Activated CD8-positive, alpha-beta memory T cell treated with anti-CD3 and anti-CD28 coated beads for 24 hours (primary cell): ENCODE results near the gene ATIC.

Experiments
- DNase-seq: peaks from one replicate; pipeline ENCODE4 v3.0.0-alpha.2; 2020

The ATIC gene

DNA sequence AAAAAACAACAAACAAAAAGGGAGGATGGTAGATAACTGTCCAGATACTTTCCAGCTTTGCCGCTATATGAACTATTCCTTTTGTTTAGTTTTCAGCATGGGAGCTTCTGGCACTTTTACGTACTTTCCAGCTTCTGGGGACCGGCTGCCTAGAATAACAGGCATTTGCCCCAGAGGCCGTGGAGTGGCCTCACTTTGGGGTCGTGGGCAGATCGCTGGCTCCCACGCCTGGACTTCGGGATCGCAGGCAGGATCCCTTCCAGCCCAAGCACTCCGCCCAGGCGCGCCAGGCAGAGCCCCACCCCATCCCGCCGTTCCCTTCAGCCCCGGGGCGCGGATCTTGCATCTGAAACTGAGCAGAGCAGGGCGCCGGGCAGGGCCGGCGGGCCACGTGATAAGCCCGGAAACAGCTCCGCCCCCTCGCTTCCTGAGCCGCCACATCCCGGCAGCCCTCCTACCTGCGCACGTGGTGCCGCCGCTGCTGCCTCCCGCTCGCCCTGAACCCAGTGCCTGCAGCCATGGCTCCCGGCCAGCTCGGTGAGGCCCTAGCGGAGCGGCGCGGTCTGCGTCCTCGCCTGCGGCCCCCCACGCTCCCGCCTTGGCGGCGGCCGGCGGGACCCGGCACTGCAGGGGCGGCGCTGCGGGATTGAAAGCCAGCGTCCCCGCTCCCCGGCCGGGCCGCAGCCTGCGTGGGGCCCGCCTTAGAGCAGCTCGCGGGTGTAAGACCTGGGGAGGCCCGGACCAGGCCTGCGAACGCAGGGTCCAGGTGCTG lies at the start of gene ATIC:
Gene ATIC (plus strand): TSS at position 435 of the 772 bp plus-strand sequence. CDS start 84 bp downstream, at position 519.
- DNase-seq, result peak; percentile 95

DNA sequence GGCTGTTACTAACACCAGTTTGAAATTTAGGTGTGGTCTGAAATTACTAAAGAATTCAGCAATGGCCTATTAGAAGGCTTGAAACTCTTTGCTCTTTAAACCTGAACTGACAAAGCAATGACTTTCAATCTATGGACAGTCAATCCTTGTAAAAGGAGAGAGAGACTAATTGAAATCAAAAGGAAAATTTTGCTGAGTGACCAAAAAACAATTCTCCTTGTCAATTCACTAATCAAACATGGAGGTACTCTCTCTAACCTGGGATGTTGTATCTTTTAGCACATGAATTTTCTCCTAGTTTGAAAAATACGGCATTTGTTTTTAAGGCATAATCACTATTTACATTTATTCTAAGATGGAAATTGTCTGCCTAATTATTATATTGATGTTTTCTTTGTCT lies 49.6 kb upstream of the ATIC start:
- DNase-seq, result no peak

GRCh38 chr2:215262741-215263362 lies 49.0 kb upstream of the ATIC start:
- no peak for DNase-seq

GRCh38 chr2:215264374-215264773 lies 47.5 kb upstream of the ATIC start:
- DNase-seq, result no peak

DNA sequence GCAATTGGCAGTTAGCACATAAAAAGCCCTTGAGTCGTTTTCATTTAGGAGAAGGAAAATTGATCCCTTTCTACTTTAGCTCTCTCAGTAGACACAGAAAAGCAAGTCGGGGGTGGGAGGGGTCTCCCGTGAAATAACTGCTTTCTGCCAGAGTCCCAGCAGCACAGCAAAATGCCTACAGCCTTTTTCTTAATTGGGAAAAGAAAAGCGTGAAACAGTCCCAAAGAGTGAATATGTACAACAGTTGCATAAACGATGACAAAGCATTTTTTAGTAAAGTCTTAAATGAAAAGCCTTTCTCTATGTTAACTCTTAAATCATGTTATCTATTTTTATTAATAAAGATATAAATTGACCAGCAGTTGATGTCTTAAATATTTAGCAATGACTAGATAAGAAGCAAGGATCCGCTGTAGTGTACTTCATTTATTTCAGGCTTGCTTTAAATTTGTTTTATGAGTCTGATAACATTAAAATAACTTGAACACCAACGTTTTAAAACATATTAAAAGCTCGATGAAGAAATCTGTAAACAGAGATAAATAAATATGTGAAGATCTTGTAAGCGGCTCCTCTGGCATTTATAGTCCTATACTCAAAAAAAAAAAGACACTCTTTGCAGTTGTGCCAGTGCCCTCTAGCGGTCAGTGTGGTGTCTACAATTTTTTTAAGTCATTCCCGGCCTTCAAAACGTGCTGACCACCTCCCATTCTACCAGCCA lies 42.3 kb upstream of the ATIC start:
- DNase-seq, result peak; percentile 67

- DNase-seq, result no peak
These were observed 41.8 kb upstream of the ATIC start for GRCh38 chr2:215270118-215270451.

- no peak for DNase-seq
These were observed 40.4 kb upstream of the ATIC start for GRCh38 chr2:215271446-215271845.

DNA sequence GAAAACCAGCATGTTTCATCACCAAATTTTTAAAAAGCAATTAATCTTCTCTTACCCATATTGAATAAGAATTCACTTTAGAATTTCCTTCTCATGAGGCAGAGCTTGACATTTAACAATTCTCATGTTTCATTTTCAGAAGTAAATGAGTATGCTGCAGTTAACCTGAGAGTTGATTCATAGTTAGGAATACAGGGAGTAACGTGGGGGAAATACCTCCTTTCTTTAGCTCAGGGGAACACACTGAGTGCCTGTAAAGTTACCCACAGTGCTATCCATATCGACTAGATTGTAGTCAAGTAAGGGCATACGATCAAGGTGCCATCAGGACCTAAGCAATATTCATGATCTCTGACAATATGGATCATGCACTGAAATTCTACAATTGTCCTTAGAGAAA lies 38.9 kb upstream of the ATIC start:
- DNase-seq, result no peak

DNA sequence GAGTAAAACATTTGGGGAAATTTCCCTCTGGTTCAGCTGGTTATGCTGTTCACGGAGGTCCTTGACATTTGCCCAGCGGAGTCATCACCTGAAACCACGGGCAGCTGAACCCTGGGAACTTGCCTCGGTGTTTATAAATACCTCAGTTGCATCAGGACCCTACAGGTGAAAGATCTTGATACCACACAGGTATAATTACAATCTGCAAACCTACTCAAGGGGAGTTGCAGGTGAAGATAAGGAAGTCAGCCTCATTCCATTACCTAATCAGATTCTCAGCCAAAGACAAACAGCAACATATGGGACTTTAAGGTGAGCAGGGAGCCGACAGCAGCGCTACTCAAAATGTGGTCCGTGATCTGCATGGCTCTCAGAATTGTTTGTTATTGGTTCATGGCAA lies 37.0 kb upstream of the ATIC start:
- DNase-seq, result no peak

- no peak for DNase-seq
These were observed 36.0 kb upstream of the ATIC start for GRCh38 chr2:215275824-215276223.

GRCh38 chr2:215277944-215278343 lies 33.9 kb upstream of the ATIC start:
- DNase-seq, result no peak

DNA sequence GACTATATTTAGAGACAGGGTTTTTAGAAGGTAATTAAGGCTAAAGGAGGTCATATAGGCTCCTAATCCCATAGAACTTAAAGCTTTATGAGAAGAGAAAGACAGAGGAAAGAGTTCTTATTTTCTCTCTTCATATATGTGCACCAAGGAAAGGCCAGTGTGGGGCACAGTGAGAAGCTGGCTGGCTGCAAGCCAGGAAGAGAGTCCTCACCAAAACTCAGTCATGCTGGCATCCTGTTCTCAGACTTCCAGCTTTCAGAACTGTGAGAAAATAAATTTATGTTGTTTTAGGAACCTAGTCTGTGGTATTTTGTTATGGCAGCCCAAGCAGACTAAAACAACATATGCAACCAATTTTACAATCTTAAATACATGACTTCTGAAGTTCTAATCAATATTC lies 31.5 kb upstream of the ATIC start:
- DNase-seq, result no peak

GRCh38 chr2:215283221-215283620 lies 28.6 kb upstream of the ATIC start:
- no peak for DNase-seq

DNA sequence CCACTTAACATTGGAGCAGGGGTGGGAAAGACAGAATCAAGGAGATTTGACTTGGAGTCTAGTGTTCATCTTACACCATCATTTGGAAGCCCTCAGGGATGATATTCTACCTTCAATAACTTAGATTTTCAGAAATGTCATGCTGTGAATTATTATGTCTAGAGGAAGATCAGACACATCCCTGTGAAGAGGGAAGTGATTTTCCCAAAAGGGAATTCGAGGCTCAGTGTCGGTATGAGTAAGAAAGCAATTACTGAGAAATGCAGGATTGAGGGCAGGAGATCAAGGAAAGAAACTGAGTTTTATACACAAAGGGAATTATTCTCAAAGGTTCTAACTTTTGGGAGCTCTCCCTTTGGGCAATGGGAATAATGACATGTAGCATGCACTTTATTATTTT lies 25.6 kb upstream of the ATIC start:
- no peak for DNase-seq

DNA sequence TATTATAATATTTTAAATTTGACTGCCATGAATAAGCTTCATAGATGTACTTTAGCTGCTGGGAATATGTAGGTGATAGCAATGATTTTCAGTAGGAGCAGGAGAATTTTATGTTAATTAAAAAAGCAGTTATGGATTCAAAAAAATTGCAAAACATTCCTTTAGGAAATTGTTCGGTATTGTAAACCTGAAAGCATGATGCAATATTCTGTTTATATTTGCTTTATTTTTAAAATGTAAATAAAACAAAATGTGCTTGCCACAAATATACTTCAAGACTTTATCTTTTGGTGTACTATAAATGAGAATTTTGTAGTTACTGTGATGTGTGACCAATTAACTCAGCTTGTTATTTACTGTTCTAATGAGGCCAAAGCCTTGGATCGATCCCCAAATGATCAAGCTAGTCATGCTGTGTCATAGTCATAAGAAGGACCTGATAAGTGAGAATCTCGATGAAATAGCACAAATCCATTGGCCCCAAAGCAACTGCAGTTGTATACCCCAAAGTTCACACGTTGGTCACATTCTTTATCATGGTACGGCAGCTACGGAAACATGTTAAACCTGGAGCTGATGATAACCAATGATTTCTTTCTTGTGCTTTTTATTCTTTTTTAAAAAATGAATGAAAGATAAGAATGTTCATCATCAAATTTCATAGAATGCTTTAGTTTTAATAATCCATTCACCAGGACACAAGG lies 23.6 kb upstream of the ATIC start:
- DNase-seq, result no peak

GRCh38 chr2:215290980-215291599 lies 20.8 kb upstream of the ATIC start:
- no peak for DNase-seq

- no peak for DNase-seq
These were observed 18.0 kb upstream of the ATIC start for GRCh38 chr2:215293879-215294278.

GRCh38 chr2:215299337-215299859 lies 12.5 kb upstream of the ATIC start:
- DNase-seq, result no peak

GRCh38 chr2:215301994-215302393 lies 9.9 kb upstream of the ATIC start:
- no peak for DNase-seq

DNA sequence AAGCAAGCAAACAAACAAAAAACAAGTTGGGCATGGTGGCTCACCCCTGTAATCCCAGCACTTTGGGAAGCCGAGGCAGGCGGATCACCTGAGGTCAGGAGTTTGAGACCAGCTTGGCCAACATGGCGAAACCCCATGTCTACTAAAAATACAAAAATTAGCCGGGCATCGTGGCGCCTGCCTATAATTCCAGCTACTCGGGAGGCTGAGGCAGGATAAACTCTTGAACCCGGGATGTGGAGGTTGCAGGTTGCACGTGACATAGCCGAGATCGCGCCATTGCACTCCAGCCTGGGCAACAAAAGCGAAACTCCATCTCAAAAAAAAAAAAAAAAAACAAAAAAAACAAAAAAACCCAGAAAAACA lies 617 bp upstream of the ATIC start:
- DNase-seq, result peak; percentile 70

GRCh38 chr2:215313255-215313613 lies 1.4 kb downstream of the ATIC start:
- no peak for DNase-seq

GRCh38 chr2:215314896-215315295 lies 3.0 kb downstream of the ATIC start:
- no peak for DNase-seq

DNA sequence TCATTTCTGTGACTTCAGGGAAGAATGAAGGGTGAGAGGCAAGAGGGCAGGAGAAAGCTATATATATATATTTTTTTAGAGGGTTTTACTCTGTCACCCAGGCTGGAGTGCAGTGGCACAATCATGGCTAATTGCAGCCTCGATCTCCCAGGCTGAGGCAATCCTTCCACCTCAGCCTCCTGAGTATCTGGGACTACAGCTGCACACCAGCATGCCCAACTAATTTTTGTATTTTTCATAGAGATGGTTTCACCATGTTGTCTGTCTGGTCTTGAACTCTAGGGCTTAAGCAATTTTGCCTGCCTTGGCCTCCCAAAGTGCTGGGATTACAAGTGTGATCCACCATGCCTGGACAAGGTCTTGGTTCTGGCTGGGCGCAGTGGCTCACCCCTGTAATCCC lies 3.4 kb downstream of the ATIC start:
- DNase-seq, result no peak
